HG03103 (cell line): Measurements from ENCODE around the gene HPGDS.
"Not testable (repeated sequence)": the region's sequence is repeated elsewhere in the genome, so short reads cannot be mapped to it uniquely, and the experiment has no call there.

ENCODE experiments used
- ATAC-seq: cut with Tn5 transposase; IDR thresholded peaks from one replicate; pipeline ENCODE4 v1.9.1; 2021; ENCODE audit warnings: low read depth; ENCODE audit not compliant: unreplicated experiment

Gene HPGDS

DNA sequence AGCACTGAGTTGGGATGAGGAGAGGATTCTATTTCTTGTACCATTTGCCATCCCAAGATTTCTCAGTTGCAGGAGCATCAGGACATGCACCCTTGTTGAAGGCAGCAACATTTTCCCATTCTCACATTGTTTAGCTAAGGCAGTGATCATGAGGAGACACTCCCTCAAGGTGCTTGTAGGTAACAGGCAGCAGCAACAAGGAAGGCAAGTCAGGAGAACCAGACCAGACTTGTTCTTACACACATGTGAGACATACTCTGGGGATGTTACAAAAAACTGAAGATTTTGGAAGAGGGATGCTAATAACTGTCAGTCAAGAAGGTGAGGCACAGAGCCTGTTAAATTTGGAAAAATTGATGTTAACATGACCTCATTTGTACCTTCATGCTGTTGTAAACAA lies 15.5 kb upstream of the HPGDS start:
- no peak for ATAC-seq

DNA sequence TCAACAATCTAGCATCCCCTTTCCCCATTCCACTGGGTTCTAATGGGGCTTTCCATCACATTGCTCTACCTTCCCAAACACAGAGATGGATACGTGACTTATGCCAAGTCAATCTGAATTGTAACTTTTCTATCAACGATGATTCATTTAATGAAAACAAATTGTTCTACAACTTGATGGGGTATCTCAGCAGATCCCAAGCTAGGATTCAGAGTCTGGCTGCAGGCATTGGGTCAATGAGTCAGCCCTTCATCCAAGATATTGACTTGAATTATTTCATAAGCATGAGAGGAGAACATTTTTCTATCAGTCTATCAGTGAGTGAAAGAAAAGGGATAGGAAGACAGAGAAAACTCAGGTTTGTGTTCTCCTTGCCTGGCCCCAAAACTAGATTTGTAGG lies 15.0 kb upstream of the HPGDS start:
- ATAC-seq: no peak

DNA sequence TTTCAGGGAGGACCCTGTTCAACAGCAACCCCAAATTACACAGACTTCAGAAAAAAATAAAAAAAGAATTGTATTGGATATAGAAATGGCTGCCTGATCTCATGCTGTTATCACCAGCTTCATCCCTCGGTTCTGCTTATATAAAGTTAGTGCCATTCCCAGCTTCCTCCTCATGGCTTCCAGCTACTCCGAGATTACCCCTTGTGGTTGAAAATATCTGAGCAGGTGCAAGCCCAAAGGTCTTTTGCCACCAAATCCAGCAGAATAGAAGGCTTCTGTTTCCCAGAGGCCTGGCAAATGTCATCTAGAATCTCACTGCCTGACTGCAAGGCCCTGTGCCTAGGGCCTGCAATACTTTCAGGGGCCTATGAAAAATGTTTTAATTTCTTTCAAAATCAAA lies 13.8 kb upstream of the HPGDS start:
- ATAC-seq: no peak

DNA sequence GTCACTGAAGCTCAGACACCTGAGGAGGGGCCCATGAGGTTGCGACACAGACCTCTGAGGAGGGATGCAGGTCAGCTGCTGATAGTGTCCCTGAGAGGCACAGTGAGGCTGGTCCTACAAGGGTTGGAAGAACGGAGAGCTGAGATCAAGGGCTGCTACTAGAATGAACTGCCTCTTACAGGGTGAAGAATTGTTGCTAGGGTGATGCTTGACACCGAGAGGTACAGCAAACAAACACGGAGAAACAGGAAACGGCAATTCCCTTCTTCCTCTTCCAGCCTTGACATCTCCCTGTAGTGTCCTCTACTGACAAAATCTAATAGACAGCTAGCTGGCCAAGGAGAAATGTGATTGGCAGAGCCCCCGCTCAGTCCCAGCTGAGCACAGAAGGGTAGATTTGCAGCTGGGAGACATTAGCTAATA lies 11.8 kb upstream of the HPGDS start:
- ATAC-seq: no peak

DNA sequence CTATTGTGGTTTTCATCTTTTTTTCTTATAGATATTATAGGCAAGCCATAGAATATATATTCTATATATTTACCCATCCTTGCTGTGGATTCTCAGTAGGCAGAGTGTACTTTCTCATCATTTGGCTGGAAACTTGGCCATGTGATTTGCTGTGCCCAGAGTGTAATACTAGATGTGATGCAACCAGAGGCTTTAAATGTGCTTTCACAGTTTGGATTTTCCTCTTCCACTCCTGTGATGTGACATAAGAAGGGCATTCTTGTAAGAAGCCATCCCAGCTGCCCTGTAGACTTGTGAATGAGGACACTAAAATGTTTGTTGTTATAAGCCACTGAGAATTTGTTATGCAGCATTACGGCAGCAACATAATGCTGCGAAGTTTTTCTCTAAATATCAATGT lies 10.4 kb upstream of the HPGDS start:
- no peak for ATAC-seq

DNA sequence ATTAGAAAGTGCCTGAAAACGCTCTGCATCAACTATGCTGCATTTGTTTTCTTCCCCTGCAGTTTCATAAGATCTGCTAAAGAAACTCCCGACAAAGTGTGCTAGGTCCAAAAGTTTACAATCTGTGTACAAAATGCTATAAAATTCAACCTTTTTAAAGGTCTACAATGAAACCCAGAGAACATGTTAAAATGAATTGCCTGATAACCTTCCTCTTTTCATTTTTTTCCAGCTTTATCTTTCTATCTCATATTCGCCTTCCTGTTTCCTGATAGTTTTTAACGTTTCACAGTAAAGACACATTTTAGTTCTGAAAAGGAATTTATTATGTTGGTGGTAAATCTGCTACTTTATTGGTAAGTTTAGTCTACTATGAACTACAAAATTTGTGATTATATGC lies 9.5 kb upstream of the HPGDS start:
- ATAC-seq: no peak

DNA sequence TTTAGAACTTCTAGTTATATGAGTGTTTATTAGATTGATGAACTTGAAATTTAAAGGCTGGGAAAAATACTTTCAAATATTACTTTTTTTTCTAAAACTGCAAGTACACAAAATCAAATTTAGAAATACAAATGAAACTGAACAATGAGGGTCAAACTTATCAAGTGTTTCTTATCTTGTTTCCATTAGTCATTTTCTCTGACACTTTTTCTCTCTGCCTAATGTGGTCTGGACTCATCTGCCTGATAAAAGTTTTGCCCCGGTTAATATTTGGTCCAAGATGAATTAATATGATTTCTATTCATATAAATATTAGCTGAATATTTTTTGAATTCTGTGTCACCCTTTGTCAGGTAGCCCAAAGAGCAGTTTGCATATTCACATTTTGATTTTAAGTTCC lies 8.7 kb upstream of the HPGDS start:
- ATAC-seq: no peak

DNA sequence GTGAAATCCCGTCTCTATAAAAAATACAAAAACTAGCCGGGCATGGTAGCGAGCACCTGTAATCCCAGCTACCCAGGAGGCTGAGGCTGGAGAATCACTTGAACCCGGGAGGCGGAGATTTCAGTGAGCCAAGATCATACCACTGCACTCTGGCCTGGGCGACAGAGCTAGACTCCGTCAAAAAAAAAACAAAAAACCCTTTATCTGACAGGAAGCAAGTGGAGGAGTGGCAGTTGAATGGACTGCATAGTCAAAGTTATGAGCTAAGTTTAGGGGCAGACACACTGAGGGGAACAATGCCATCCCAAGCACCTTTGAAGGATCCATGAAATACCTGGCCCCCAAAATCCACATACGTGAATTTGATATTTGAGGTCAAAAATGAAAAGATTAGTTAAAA lies 7.5 kb upstream of the HPGDS start:
- no peak for ATAC-seq

DNA sequence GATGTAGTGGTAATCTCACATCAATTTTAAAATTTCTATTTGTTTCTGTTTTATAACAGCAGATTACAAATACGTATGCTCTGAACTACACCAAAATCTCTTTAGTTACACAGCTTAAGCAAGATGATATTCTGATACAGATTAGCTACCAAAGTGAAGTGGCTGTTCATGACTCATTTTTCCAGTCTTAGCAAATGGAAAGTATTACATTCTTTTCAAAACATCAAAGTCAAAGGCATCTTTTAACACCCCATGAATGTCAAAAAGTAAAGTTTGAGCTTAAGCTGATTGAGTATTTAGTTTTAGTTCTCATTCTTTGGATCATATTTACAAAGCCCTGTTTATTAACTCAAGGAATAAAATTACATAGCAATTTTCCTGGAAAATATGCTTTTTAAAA lies 6.6 kb upstream of the HPGDS start:
- ATAC-seq: no peak

DNA sequence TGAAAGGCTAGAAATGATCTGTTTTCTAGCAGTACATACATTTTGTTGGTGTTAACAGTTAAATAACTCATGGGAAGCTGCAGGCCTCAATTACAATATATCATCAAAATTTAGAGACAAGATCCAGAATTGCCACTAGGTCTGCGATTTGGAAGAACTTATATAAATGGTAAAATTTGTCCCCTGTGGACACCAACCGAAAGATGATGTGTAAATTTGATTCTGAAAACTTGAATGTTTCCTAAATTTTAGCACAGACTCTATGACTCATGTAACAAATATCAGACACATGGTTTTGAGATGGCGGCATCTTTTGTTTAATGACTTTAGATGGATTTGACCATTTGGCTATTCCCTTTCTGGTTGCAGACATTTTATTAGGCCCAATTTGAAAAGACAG lies 6.0 kb upstream of the HPGDS start:
- no peak for ATAC-seq

DNA sequence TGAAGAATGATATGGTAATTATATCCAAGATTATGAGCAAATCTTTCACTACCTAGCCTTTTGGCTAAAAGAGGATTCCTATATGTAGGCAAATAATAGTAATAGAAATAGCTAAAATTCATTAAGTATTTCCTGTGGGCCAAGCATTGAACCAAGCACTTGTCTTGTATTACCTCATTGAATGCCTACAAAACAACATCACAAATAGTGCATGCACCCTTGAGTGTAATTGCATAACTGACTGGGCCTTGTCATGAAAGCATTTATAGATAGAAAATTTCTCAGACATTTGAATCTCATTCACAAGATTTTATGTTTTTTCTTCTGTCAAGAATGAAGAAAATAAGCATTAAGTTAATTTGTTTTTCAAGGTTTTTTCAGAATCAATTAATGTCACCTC lies 3.9 kb upstream of the HPGDS start:
- no peak for ATAC-seq

DNA sequence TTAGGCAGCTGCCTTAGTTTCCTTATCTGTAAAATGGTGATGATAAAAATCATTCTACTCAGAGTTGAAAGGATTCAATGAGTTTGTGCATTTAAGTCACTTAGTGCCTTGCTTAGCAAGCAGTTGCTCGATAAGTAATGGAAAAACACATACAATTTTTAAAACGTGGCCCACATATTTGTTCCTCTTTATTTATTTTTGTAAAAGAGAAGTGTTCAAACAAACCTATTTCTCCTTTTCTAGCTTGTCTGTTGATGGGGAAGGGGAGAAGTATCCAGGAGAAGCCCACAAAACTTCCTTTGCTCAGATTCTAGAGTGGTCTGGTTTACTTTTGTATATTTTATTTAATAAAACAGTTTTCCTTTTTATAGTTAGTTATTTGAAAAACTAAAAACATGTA lies 3.3 kb upstream of the HPGDS start:
- ATAC-seq: no peak

DNA sequence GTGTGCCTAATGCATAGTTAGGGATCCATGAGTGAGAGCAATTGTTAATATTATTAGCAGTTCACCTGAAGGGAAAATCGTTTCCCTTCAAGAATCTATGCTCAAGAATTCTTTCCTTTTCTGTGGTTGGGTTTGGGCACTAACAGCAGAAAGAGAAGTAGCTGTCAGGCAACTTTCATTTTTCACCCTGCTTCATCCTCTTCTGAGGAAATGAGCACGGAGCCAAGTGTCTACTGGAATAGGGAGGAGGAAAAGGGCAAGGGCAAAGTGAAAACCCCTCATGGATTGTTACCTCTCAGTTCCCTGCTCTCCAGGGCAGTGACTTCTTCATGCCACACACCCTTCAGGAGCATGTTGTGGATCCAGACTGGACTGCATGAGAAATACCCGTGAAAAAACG lies 2.6 kb upstream of the HPGDS start:
- ATAC-seq: no peak

DNA sequence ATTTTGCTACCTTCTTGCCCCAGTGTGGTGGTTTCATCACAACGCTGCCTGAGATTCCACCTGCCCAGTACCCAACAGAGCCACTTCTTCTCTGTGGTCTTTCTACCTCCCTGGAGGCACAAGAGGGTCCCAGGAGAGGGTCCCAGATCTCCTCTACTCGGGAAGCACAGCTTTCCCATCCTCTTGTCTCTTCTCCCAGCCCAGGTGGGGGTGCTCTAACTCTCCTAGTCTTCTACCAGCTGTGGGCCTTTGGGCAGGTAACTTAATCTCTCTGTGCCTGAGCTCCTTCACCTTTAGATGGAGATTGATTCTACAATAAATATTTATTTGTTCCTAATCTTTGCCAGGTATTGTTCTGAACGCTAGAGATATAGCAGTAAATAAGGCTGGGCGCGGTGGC lies 1.8 kb upstream of the HPGDS start:
- ATAC-seq: no peak

DNA sequence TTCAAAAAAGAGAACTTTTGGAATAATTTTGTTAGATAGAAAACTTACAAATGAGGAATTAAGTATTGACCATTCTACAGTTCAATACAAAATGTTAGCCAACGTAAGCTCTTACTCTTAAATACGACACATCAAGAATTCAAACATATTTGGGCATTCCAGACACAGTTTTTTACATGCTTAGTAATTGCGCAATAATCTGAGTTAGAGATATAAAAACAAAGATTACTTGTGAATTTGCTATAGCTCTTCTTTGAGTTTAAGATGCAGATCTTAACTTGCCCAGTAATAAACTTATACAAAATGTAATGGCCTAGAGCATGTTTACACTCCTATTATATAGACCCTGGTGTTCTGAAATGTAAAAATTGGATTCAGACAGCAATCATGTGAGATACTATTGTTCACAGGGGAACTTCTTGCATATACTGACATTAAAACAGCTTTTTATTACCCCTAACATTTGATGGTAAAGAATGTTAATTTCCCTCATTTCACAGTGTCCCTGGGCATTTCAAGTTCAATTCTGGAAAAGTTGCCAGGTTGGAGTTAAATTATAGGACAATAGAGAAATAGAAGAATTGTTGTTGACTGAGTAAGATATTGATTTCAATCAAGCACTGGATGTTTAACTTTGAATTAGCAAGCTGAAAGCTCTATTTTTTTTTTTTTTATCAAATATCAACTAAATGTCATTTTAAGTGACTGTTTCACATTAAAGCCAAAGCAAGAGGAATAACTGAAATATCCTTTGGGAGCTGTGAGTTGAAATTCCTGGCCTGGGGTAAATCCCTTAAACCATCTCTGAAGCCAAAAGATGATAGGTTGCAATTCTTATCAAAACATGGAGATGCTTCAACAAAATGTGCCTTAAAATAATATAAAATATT lies 910 bp downstream of the HPGDS start:
- no peak for ATAC-seq

DNA sequence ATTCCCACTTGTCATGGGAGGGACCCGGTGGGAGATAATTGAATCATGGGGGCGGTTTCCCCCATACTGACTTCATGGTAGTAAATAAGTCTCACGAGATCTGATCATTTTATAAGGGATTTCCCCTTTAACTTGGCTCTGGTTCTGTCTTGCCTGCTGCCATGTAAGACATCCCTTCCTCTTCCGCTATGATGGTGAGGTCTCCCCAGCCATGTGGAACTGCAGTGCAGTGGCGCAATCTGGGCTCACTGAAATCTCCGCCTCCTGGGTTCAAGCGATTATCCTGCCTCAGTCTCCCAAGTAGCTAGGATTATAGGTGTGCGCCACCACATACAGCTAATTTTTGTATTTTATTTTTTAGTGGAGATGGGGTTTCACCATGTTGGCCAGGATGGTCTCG lies 2.9 kb downstream of the HPGDS start:
- ATAC-seq: no peak

DNA sequence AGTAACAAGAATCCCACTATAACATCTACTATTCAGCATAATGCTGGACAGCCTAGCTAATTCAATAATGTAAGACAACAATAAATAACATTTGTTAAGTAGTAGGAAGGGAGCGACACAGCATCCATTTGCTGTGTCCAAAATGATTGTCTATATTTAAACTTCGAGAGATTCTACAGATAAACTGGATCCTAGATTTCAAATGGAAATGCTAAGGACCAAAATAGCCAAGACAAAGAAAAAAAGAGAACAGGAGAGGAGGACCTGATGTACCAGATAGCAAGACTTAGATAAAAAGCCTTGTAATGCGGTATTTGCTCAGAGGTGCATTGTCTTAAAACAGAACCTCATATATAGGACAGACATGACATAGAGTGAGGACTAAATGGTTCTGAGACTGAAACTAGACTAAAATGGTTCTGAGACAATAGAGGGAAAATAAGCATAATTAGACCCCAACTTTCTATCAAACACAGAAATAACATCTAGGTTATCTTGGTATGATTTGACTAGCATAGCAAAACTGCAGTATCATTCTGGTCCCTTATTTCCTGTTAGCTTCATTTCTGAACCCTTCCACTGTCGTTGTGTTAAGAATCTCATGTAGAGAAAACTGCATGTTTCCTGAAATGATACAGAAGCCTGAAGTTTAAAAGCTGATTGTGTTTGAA lies 3.8 kb downstream of the HPGDS start:
- peak; percentile 78 for ATAC-seq

DNA sequence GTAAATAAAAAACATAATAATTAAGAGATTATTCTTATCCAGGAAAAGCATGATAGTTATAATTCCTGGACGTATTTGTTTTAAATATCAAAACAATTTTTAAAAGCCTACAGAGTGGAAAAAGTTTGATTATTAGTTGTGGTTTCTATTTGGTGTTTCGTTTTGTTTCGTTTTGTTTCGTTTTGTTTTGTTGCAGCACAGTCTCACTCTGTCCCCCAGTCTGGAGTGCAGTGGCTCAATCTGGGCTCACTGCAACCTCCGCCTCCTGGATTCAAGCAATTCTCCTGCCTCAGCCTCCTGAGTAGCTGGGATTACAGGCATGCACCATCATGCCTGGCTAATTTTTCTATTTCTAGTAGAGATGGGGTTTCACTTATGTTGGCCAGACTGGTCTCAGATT lies 5.8 kb downstream of the HPGDS start:
- ATAC-seq: not testable (repeated sequence)

DNA sequence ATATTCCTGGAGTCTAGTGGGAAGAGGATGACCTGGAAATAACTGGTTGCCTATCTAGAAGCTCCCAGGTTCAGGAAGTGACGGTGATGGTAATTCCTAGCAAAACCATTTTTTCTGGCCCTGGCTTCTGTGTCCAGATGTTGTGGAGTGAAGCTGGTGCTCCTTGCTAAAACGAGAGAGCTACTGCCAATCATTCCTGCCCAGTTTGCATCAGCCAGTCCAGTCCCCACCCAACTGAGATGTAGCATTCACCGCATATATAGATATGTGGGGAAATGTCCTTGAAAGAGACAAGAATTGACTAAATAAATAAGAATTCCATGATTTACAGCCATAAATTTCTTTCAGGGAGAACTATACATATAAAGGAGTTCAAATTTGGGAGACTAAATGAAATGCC lies 6.3 kb downstream of the HPGDS start:
- no peak for ATAC-seq

DNA sequence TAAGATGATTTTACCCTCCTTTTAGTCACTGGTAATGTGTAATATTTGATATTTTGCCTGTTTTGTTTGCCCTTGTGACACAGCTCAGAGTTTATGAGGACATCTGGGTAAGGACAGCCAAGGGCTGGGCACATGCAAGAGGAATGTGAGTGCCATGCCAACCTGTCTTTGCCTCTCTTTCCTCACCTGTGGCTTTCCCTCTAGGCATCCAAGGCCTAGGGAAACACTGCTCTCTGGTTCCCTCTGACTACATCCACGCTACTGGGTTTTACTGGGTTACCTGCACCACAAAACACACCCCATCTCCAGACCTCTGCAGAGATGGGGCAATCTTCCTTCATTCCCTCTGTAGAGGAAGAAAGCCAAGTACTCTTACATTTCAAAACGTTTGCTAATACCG lies 7.7 kb downstream of the HPGDS start:
- no peak for ATAC-seq

DNA sequence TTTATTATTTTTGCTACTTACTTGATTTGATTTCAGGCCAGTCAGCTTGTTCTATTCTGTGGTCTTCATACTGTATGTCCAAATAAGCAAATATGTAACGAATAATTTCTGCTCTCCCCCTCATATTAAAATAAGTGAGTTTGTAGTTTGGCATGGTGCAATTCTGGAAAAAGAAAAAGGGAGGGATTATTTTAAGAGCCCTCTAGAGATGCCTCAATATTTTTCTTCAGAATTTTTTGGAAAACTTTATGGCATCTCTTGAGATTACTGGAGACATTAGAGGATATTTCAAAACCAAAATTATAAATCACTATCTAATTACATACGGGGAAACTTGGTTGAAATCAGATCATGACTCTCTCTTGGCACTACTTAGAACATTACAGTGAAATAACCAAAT lies 8.2 kb downstream of the HPGDS start:
- ATAC-seq: no peak

DNA sequence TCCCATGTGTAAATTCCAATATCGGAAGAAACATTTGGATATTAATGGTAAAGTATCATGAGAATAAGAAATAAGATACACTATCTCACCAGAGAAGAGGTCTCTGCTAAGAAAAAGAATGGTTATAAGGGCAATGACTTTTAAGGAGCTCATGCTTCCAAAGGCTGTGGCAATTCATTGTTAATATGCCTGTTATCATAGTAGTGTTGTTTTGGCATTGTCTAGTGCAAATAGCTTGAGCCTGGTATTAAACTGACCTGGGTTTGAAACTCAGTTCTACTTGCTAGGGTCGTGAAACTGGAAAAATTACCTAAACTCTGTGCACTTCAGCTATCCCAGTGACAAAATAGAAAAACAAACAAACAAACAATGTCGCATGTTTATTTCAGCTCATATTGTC lies 8.8 kb downstream of the HPGDS start:
- no peak for ATAC-seq
